ENCODE measurements around the gene CCL3.
"Not testable (repeated sequence)": the region's sequence is repeated elsewhere in the genome, so short reads cannot be mapped to it uniquely, and the experiment has no call there.

The CCL3 gene

DNA sequence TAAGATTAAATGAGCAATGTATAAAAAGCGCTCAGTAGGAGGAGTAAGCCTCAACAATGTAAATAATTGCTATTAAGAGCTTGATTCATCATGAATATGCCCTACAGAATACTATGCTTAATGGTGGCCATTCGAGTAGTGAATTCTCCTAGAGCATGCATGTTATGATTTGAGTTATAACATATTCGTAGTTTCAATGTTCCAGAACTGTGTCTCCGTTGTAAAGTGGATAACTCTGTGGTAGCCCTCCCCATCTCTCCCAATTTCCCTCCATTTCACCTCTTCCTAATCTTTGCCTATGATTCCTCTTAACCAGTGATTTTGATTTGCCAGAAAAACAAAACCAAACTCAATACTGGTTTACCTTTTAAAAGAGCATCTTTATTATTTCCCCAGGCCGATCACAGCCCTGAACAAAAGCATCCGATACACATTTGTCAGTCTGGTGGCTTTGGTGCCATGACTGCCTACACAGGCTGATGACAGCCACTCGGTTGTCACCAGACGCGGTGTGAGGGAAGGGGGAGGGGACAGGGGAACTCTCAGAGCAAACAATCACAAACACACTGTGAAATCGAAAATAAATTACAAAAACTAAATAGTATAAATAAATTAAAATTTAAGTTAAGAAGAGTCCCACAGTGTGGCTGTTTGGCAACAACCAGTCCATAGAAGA lies 1.9 kb downstream of the CCL3 start:
- not testable (repeated sequence) for DNase-seq

- not testable (repeated sequence) for DNase-seq
Observed at GRCh38 chr17:36087471-36087870, 2.5 kb downstream of the CCL3 start.

GRCh38 chr17:36086791-36087190 lies 3.2 kb downstream of the CCL3 start:
- no peak for DNase-seq

DNA sequence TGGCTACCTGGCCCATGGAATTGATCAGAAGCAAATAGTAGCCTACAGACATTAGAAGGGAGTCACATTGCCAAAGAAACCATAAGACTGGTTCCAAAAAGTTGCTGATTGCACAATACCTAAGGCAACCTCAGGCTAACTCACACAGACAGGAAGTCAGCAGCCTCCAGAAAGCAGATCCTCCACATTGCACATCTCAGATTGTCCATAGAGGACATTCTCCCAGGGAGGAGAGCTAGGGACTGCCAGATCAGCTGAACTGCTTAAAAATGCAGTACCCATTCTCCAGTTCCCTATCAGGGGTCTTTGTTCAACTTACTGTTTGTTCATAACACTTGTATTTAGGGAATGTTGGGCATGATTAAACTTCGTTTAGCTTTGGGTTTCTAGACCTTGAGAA lies 4.2 kb downstream of the CCL3 start:
- DNase-seq: peak in 1 of 51 donors; percentile 5

DNA sequence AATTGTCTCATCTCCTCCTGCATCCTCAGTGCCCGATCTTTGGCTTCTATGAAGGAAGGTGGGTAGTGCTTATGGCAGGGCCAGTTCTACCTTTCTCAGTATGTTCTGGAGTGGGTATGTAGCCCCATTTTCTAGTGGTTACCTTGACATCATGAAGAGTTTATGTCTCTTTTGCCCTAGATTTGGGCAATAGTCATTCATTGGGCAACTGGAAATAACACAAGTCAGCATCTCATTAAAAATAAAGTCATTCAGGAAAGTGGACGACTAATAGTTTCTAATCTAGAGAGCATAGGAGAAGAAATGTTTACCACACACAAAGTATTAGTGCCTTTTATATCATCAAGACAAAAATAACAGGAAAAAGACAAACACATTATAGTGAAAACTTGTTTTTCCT lies 6.3 kb downstream of the CCL3 start:
- DNase-seq: not testable (repeated sequence)

- not testable (repeated sequence) for DNase-seq
Observed at GRCh38 chr17:36082482-36083120, 7.3 kb downstream of the CCL3 start.

GRCh38 chr17:36081681-36082471 lies 8.1 kb downstream of the CCL3 start:
- DNase-seq: not testable (repeated sequence)

DNA sequence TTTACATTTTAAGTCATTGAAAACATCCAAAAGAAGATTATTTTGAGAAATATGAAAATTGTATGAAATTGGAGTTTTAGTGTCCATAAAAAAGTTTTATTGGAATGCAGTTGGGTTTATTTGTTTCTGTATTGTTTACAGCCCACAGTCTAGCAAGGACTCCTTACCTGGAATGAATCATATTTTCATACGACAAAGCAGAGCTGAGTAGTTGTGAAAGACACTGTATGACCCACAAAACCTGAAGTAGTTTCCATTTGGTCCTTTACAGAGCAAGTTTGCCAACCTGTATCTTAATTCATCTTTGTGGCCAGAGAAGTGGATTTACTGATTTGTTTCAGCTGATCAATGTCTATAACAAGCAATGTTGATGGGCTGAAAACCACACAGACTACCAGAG lies 15.6 kb downstream of the CCL3 start:
- no peak for DNase-seq

DNA sequence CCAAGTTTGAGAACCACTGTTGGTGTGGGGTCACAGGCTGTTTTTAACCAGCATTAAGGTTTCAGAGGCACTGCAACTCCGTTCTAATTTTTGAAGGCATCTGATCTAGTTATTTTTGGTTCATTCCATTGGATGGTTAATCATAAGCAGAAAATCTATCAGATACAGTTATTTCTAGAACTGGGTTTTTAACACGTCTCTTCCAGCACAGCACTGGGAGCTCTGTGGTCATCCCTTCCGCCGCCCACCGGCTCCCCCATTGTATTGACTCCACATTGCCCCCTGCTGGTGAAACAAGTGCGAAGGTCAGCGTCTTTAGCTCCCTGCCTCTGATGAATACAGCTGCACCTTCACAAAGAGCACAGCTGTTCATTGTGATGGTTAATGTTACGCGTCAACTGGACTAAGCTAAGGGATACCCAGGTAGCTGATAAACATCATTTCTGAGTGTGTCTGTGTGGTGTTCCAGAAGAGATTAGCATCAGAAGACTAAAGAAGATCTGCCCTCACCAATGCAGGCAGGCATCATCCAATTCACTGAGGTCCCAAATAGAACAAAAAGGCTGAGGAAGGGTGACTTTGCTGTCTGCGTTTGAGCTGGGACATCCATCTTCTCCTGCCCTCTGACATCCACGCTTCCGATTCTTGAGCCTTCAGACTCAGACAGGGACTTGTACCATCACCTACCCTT lies 17.4 kb downstream of the CCL3 start:
- peak in 10 of 51 donors; percentile 1 to 27 (median 5) for DNase-seq

GRCh38 chr17:36071751-36072150 lies 18.2 kb downstream of the CCL3 start:
- no peak for DNase-seq

DNA sequence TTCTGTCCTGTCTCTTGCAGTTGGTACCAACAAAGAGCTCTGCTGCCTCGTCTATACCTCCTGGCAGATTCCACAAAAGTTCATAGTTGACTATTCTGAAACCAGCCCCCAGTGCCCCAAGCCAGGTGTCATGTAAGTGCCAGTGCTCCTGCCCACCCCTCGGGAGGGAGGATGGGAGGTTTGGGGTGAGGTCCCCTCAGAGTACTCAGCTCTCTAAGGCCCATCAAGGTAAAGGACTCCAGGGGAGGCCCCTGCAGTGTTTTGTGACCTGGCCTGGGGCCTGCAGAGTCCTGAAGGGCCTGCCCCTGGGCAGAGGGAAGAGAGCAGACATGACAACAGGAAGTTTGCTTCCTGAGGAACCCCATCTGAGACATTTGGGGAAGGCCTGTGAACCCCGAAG lies 19.5 kb downstream of the CCL3 start:
- no peak for DNase-seq

DNA sequence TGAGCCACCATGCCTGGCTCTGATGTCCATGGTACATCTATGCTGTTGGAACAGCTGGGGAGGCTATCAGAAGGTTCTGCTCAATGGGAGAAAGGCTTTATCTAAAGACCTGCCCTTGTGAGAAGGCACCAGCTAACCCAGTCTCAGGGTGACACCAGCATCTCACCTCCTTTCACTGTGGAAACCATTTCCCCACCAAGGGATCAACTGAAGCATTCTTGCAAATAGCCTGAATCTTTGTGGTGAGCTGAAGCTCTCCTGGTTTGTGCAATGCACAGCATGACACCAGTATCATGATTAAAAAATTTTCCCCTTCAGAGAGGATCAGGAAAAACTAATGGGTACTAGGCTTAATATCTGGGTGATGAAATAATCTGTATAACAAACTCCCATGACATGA lies 20.8 kb downstream of the CCL3 start:
- no peak for DNase-seq

DNA sequence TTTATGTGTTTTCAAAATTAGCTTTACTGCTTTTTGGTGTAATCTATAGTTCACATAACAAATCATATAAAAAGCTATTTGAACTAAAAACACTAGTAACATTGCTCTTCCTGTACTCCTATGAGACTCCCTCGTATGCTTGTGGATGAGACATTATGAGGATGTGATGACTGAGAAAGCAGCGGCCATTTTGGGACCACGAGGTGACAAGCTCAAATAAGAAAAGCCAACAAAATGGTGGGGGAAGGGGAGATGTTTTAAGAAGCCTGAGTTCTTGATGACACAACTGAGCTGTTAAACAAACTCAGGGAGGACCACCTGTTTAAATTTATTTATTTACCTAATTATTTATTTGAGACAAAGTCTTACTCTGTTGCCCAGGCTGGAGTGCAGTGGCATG lies 21.4 kb downstream of the CCL3 start:
- DNase-seq: no peak

DNA sequence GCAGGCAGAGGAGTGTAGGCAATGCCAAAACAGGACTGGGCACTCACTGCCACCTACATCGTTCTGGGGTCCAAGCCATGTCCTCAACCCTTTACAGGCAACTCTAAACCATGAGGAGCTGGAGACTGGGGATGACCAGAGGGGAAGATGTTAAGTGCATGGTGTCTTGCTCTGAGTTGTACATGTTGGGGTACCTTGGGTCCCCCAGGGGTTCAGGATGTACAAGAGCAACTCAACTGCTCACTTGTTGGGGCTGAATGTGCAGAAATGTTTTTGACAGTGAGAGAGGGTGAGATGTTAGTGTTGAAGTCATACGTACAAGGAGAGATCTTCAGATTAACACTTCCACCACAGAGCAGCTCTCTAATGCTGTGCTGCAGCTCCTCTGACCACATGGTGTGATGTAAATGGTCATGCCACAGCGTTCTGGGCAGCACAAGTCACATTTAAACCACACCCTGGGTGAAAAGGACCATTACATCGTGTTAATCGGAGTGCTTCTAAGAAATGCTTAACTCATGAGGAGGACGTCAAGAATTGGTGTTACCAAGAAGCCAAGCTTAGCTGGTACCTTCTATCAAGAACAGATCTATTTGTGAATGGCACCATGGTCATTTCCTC lies 23.5 kb downstream of the CCL3 start:
- no peak for DNase-seq

DNA sequence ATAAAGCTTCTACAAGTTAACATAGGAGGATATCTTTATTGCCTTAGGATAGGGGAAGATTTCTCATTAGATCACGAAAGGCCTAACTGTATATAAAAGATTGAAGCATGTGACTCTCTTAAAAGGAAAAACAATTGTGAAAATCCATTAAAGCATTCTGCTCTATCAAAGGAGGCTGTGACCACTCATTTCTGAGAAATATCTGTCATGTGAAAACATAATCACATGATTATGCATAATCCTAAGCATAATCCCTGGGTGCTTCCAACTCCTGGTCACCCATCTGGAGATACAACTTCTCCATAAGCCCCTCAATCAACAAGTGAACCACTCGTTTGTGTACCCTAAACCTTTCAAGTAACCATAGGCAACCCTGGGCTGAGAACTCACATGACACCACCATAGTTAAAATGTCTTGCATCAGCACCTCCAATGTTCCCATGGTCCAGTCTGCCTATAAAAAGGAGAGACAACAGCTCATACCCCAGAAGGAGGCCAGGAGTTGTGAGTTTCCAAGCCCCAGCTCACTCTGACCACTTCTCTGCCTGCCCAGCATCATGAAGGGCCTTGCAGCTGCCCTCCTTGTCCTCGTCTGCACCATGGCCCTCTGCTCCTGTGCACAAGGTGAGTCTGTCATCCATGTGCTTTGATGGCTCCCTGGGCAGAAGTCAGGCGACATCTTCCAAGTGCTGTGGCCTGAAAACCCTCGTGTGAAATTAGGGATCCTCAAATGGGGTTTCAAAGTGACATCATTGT lies 26.0 kb downstream of the CCL3 start, which contains the start of gene CCL18:
Gene CCL18 (plus strand): TSS at position 487 of the 756 bp plus-strand sequence. CDS start 71 bp downstream, at position 558.
- DNase-seq: no peak

DNA sequence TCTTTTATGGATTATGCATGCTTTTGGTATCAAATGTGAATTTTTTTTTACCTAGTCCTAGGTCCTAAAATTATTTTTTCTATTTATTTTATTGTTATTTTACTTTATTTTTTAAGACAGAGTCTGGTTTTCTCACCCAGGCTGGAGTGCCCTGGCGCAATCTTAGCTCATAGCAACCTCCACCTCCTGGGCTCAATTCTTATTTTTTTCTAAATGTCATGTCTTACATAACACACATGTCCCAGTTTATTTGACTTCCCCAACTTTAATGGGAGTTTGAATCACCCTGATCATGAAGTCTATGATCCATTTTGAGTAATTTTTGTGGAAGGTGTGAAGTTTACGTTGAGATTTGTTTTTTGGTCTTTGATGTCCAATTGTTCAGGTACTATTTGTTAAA lies 29.1 kb downstream of the CCL3 start:
- no peak for DNase-seq

- no peak for DNase-seq
Observed at GRCh38 chr17:36059406-36059805, 30.5 kb downstream of the CCL3 start.

DNA sequence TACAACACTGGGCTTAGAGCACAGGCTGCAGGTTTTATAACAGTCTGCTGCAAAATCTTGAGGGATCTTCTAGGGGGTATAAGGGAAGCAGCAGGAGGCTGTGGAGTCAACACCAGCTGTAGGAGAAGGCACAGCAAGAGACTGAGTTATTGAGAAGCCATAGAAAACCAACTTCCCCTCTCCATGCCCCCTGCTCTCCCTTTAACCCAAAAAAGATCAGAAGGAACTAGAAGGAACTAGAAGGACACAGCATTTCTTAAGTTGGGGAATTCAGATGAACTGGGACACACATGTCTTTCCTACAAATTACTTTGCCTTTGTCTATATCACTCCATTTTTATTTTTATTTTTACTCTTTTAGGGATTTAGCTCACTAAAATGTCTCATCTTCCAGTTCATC lies 32.0 kb downstream of the CCL3 start:
- no peak for DNase-seq

DNA sequence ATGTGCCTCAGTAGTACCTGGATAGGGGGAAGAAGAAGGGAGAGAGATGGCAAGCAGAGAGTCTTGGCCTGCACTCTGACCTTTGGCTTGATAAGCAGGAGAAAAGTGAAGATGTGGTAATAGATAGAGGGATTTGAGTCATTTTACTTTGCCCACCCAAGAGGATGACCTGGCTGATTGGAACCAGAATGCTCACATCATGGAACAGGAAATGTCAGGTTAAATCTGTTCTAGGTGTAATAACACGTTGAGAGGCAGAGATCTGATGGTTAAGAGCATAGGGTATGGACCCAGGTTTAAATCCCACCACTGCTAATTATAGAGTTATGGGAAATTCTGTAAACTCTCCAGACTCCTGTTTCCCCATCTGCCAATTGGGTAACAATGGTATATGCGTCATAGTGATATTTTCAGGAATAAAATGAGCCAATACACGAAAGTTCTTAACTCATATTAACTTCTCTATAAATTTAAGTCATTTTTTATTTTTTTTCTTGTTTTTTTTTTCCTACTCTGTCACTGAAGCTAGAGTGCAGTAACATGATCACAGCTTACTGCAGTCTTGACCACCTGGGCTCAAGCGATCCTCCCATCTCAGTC lies 33.9 kb downstream of the CCL3 start:
- DNase-seq: no peak

GRCh38 chr17:36055171-36055570 lies 34.8 kb downstream of the CCL3 start:
- DNase-seq: no peak

All from hypothalamus (tissue), 51 donors.